AG08395 (cell line): Measurements from ENCODE around the gene PCNT.
"Not testable (repeated sequence)": the region's sequence is repeated elsewhere in the genome, so short reads cannot be mapped to it uniquely, and the experiment has no call there.

Experiments
- DNase-seq: peaks from one replicate; pipeline ENCODE4 v3.0.0; 2012; ENCODE audit warnings: mixed read lengths, low spot score

PCNT gene

GRCh38 chr21:46454634-46455390 lies 130.9 kb downstream of the PCNT start:
- DNase-seq, result no peak

GRCh38 chr21:46455575-46456385 lies 131.8 kb downstream of the PCNT start:
- peak; percentile 61 for DNase-seq

- DNase-seq, result no peak
Observed at GRCh38 chr21:46456750-46457149, 132.8 kb downstream of the PCNT start.

GRCh38 chr21:46457801-46458314 lies 133.9 kb downstream of the PCNT start:
- DNase-seq, result peak; percentile 29

GRCh38 chr21:46458315-46459023 lies 134.5 kb downstream of the PCNT start, which contains the start of gene DIP2A:
Gene DIP2A (plus strand): TSS chr21:46458891. CDS start chr21:46459132, 241 bp downstream.
- peak; percentile 100 for DNase-seq

GRCh38 chr21:46459024-46459355 lies 135.0 kb downstream of the PCNT start:
- DNase-seq, result no peak

GRCh38 chr21:46459356-46460112 lies 135.6 kb downstream of the PCNT start:
- DNase-seq, result peak; percentile 56

GRCh38 chr21:46461909-46462308 lies 138.0 kb downstream of the PCNT start:
- no peak for DNase-seq

GRCh38 chr21:46465153-46465552 lies 141.2 kb downstream of the PCNT start:
- not testable (repeated sequence) for DNase-seq

- no peak for DNase-seq
Observed at GRCh38 chr21:46465651-46466050, 141.7 kb downstream of the PCNT start.

GRCh38 chr21:46468108-46468774 lies 144.3 kb downstream of the PCNT start:
- no peak for DNase-seq

GRCh38 chr21:46469275-46469674 lies 145.3 kb downstream of the PCNT start:
- no peak for DNase-seq

- no peak for DNase-seq
Observed at GRCh38 chr21:46471514-46471913, 147.6 kb downstream of the PCNT start.

- no peak for DNase-seq
Observed at GRCh38 chr21:46472246-46472645, 148.3 kb downstream of the PCNT start.

GRCh38 chr21:46474382-46474781 lies 150.4 kb downstream of the PCNT start:
- no peak for DNase-seq

GRCh38 chr21:46475296-46475695 lies 151.3 kb downstream of the PCNT start:
- no peak for DNase-seq

- no peak for DNase-seq
Observed at GRCh38 chr21:46477765-46478164, 153.8 kb downstream of the PCNT start.

GRCh38 chr21:46478910-46479309 lies 155.0 kb downstream of the PCNT start:
- no peak for DNase-seq

- no peak for DNase-seq
Observed at GRCh38 chr21:46480466-46480865, 156.5 kb downstream of the PCNT start.

GRCh38 chr21:46482225-46482845 lies 158.4 kb downstream of the PCNT start:
- DNase-seq, result no peak

- DNase-seq, result no peak
Observed at GRCh38 chr21:46482846-46483231, 158.9 kb downstream of the PCNT start.
